ENCODE measurements around the gene AP1G2. TPM values are rescaled to one million over a fixed set of nuclear protein-coding genes. Genes with fewer than 3 reads are reported as not detected.
A peak's percentile ranks its signal among the peaks of the same experiment; 100 is the strongest.

Gene AP1G2
- total and polyA plus RNA-seq, 2 of the 13 experiments (the other 11 are each of a cell fraction or from before 2014, with no cell fraction given), result 96.9 to 611 TPM

DNA sequence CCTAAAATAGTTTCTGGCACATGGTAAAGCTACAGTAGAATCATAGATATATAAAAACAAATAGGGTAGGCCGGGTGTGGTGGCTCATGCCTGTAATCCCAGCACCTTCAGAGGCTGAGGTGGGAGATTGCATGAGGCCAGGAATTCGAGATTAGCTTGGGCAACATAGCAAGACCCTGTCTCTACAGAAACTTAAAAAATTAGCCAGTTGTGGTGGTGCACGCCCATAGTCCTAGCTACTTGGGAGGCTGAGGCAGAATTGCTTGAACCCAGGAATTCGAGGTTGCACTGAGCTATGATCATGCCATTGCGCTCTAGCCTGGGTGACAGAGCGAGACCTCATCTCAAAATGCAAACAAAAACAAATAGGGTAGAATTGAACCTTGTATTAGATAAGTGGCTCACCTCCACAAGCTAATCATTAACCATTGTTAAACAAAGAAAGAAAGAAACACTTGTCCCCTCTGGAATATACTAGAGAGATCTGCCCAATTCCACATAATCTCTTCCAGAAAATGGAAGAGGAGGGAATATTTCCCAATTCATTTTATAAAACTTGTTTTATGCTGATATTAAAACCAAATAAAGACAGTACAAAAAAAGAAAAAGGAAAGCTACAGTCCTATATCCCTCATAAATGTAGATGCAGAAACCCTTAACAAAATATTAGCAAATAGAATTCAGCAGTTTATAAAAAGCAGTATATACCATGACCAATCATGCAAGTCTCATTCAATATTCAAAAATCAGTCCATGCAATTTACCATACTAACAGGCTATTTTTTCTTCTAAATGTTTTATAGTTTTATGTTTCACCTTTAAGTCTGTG lies 45.9 kb upstream of the AP1G2 start (continued):
- no peak for TF ChIP-seq POLR2AphosphoS2 (IDR thresholded peaks at IDR 0.05; ENCODE audit: low read depth, low read length)
- TF ChIP-seq, protein P1, sequence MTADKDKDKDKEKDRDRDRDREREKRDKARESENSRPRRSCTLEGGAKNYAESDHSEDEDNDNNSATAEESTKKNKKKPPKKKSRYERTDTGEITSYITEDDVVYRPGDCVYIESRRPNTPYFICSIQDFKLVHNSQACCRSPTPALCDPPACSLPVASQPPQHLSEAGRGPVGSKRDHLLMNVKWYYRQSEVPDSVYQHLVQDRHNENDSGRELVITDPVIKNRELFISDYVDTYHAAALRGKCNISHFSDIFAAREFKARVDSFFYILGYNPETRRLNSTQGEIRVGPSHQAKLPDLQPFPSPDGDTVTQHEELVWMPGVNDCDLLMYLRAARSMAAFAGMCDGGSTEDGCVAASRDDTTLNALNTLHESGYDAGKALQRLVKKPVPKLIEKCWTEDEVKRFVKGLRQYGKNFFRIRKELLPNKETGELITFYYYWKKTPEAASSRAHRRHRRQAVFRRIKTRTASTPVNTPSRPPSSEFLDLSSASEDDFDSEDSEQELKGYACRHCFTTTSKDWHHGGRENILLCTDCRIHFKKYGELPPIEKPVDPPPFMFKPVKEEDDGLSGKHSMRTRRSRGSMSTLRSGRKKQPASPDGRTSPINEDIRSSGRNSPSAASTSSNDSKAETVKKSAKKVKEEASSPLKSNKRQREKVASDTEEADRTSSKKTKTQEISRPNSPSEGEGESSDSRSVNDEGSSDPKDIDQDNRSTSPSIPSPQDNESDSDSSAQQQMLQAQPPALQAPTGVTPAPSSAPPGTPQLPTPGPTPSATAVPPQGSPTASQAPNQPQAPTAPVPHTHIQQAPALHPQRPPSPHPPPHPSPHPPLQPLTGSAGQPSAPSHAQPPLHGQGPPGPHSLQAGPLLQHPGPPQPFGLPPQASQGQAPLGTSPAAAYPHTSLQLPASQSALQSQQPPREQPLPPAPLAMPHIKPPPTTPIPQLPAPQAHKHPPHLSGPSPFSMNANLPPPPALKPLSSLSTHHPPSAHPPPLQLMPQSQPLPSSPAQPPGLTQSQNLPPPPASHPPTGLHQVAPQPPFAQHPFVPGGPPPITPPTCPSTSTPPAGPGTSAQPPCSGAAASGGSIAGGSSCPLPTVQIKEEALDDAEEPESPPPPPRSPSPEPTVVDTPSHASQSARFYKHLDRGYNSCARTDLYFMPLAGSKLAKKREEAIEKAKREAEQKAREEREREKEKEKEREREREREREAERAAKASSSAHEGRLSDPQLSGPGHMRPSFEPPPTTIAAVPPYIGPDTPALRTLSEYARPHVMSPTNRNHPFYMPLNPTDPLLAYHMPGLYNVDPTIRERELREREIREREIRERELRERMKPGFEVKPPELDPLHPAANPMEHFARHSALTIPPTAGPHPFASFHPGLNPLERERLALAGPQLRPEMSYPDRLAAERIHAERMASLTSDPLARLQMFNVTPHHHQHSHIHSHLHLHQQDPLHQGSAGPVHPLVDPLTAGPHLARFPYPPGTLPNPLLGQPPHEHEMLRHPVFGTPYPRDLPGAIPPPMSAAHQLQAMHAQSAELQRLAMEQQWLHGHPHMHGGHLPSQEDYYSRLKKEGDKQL (CRISPR knock-in tag; IDR thresholded peaks at IDR 0.05; ENCODE audit: low read depth), result peak; percentile 87
- TF ChIP-seq, protein P2, sequence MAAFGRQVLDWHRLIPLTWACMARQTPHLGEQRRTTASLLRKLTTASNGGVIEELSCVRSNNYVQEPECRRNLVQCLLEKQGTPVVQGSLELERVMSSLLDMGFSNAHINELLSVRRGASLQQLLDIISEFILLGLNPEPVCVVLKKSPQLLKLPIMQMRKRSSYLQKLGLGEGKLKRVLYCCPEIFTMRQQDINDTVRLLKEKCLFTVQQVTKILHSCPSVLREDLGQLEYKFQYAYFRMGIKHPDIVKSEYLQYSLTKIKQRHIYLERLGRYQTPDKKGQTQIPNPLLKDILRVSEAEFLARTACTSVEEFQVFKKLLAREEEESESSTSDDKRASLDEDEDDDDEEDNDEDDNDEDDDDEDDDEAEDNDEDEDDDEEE (CRISPR knock-in tag; IDR thresholded peaks at IDR 0.05), result no peak
- TF ChIP-seq KDM5B (CRISPR knock-in tag; IDR thresholded peaks at IDR 0.05; ENCODE audit: borderline replicate concordance), result no peak; the same call in 1 of the 2 replicates
- peak; percentile 94; the same call in 1 of the 2 replicates for TF ChIP-seq ZFP1 (CRISPR knock-in tag; IDR thresholded peaks at IDR 0.05)
- TF ChIP-seq, protein P3, sequence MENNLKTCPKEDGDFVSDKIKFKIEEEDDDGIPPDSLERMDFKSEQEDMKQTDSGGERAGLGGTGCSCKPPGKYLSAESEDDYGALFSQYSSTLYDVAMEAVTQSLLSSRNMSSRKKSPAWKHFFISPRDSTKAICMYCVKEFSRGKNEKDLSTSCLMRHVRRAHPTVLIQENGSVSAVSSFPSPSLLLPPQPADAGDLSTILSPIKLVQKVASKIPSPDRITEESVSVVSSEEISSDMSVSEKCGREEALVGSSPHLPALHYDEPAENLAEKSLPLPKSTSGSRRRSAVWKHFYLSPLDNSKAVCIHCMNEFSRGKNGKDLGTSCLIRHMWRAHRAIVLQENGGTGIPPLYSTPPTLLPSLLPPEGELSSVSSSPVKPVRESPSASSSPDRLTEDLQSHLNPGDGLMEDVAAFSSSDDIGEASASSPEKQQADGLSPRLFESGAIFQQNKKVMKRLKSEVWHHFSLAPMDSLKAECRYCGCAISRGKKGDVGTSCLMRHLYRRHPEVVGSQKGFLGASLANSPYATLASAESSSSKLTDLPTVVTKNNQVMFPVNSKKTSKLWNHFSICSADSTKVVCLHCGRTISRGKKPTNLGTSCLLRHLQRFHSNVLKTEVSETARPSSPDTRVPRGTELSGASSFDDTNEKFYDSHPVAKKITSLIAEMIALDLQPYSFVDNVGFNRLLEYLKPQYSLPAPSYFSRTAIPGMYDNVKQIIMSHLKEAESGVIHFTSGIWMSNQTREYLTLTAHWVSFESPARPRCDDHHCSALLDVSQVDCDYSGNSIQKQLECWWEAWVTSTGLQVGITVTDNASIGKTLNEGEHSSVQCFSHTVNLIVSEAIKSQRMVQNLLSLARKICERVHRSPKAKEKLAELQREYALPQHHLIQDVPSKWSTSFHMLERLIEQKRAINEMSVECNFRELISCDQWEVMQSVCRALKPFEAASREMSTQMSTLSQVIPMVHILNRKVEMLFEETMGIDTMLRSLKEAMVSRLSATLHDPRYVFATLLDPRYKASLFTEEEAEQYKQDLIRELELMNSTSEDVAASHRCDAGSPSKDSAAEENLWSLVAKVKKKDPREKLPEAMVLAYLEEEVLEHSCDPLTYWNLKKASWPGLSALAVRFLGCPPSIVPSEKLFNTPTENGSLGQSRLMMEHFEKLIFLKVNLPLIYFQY (CRISPR knock-in tag; IDR thresholded peaks at IDR 0.05; ENCODE audit: borderline replicate concordance), result no peak; the same call in 1 of the 2 replicates
- TF ChIP-seq ZNF10 (CRISPR knock-in tag; IDR thresholded peaks at IDR 0.05; ENCODE audit: borderline replicate concordance, low read depth), result no peak
- TF ChIP-seq ZNF850 (CRISPR knock-in tag; conservative IDR thresholded peaks at IDR 0.05), result no peak
- TF ChIP-seq, protein P4, sequence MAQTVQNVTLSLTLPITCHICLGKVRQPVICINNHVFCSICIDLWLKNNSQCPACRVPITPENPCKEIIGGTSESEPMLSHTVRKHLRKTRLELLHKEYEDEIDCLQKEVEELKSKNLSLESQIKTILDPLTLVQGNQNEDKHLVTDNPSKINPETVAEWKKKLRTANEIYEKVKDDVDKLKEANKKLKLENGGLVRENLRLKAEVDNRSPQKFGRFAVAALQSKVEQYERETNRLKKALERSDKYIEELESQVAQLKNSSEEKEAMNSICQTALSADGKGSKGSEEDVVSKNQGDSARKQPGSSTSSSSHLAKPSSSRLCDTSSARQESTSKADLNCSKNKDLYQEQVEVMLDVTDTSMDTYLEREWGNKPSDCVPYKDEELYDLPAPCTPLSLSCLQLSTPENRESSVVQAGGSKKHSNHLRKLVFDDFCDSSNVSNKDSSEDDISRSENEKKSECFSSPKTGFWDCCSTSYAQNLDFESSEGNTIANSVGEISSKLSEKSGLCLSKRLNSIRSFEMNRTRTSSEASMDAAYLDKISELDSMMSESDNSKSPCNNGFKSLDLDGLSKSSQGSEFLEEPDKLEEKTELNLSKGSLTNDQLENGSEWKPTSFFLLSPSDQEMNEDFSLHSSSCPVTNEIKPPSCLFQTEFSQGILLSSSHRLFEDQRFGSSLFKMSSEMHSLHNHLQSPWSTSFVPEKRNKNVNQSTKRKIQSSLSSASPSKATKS (CRISPR knock-in tag; IDR thresholded peaks at IDR 0.05), result no peak
- TF ChIP-seq ZNF446 (CRISPR knock-in tag; IDR thresholded peaks at IDR 0.05), result no peak
- TF ChIP-seq RFX1 (IDR thresholded peaks at IDR 0.05), result no peak
- TF ChIP-seq MEIS1 (CRISPR knock-in tag; IDR thresholded peaks at IDR 0.05; ENCODE audit: borderline replicate concordance), result peak; percentile 88
- TF ChIP-seq SIX4 (CRISPR knock-in tag; IDR thresholded peaks at IDR 0.05), result peak; percentile 85
- TF ChIP-seq, protein P5, sequence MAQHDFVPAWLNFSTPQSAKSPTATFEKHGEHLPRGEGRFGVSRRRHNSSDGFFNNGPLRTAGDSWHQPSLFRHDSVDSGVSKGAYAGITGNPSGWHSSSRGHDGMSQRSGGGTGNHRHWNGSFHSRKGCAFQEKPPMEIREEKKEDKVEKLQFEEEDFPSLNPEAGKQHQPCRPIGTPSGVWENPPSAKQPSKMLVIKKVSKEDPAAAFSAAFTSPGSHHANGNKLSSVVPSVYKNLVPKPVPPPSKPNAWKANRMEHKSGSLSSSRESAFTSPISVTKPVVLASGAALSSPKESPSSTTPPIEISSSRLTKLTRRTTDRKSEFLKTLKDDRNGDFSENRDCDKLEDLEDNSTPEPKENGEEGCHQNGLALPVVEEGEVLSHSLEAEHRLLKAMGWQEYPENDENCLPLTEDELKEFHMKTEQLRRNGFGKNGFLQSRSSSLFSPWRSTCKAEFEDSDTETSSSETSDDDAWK (CRISPR knock-in tag; IDR thresholded peaks at IDR 0.05), result no peak
